ENCODE data around the gene P3H3. TPM values are rescaled to one million over a fixed set of nuclear protein-coding genes. Genes with fewer than 3 reads are reported as not detected.
"Not testable (repeated sequence)": the region's sequence is repeated elsewhere in the genome, so short reads cannot be mapped to it uniquely, and the experiment has no call there.

The P3H3 gene
- total RNA-seq, 1 donor from 2014 or later, result 87.9 TPM

DNA sequence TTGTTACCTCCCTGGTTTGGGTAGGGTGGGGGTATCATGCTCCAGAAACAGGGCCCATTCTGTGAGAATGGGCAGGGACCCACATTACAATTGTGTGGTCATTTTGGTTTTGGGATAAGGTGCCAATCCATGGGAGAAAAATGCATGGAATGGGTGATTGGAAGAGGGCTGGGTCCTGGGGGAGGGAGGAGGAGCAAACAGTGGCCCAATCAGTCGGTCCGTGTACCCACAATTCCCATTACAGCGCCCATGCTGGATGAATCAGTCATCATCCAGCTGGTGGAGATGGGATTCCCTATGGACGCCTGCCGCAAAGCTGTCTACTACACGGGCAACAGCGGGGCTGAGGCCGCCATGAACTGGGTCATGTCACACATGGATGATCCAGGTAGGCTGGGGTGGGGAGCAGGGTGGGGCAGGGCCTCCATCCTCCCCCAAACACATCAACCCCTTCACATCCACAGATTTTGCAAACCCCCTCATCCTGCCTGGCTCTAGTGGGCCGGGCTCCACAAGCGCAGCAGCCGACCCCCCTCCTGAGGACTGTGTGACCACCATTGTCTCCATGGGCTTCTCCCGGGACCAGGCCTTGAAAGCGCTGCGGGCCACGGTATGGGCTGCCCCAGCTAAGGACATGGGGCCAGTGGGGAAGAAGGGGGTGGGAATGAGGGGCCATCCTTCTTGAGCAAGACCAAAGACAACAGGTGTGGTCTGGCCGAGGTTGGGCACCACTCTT is 35.5 kb downstream of the P3H3 start:
- DNase-seq (ENCODE audit: extremely low read depth, low read depth, low spot score), result no peak

- DNase-seq (ENCODE audit: extremely low read depth, low read depth, low spot score), result not testable (repeated sequence)
Measured at GRCh38 chr12:6865307-6865706, 37.1 kb downstream of the P3H3 start.

- no peak for DNase-seq (ENCODE audit: extremely low read depth, low read depth, low spot score)
Measured at GRCh38 chr12:6866163-6866919, 38.1 kb downstream of the P3H3 start.

DNA sequence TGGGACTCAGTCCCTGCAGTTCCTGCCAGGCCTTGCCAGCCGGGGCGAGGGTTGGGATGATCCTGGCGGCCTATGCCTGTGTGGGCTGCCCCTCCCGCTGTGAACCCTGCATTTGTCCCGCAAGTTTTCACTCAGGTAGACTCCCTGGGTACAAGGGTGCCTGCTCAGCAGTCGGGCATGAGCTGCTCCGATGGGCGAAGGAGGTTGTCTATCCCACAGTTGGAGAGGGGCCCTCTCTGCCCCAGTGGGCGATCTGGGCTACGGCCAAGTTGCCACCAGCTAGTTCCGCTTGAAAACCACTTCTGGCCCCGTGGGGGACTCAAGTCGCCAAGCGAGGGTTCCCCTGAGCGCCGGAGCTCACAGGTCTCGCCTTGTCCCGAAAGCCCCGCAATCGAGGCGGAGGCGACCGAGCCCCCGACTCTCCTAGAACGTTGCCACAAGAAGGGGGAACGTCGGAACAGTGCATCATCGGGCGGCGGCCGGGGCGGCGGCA is 38.8 kb downstream of the P3H3 start:
- DNase-seq (ENCODE audit: extremely low read depth, low read depth, low spot score), result no peak

- no peak for DNase-seq (ENCODE audit: extremely low read depth, low read depth, low spot score)
Measured at GRCh38 chr12:6867413-6868210, 39.4 kb downstream of the P3H3 start, which contains the start of gene TPI1. Gene TPI1, plus strand, starts transcription at chr12:6867531. Its CDS starts 36 bp downstream, at chr12:6867567.

GRCh38 chr12:6868211-6869048 is 40.2 kb downstream of the P3H3 start:
- no peak for DNase-seq (ENCODE audit: extremely low read depth, low read depth, low spot score)

DNA sequence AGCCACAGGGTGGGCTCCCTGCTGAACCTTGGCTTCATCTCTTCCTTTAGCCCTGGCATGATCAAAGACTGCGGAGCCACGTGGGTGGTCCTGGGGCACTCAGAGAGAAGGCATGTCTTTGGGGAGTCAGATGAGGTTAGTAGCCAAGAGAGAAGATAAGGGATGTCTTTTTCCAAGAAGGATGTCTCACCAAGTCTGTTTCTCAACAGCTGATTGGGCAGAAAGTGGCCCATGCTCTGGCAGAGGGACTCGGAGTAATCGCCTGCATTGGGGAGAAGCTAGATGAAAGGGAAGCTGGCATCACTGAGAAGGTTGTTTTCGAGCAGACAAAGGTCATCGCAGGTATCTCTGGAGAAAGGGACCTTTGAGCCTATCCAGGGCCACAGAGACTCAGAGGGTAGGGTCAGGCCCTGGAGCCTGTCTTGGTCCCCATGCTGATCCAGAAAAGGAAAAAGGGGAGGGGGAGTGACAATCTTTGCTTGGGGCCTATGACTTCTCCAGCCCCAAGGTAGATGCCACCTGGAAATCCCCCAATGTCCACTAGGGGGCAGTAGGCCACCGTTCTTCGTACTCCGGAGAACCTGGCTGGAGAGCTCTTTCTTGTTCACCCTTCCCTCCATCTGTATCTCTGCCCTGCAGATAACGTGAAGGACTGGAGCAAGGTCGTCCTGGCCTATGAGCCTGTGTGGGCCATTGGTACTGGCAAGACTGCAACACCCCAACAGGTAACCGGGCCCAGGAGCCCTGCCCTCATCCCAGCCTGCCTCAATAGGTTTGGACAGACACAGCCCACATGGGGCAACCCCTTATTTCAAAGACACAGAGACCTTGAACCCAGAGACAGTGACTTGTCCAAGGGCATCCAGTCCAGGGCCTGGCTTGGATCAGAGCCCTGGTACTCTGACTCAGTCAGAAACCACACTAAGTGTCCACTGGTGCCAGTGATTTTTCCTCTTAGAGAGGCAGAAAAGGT is 41.1 kb downstream of the P3H3 start:
- no peak for DNase-seq (ENCODE audit: extremely low read depth, low read depth, low spot score)

DNA sequence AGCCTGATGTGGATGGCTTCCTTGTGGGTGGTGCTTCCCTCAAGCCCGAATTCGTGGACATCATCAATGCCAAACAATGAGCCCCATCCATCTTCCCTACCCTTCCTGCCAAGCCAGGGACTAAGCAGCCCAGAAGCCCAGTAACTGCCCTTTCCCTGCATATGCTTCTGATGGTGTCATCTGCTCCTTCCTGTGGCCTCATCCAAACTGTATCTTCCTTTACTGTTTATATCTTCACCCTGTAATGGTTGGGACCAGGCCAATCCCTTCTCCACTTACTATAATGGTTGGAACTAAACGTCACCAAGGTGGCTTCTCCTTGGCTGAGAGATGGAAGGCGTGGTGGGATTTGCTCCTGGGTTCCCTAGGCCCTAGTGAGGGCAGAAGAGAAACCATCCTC is 42.1 kb downstream of the P3H3 start:
- not testable (repeated sequence) for DNase-seq (ENCODE audit: extremely low read depth, low read depth, low spot score)

DNA sequence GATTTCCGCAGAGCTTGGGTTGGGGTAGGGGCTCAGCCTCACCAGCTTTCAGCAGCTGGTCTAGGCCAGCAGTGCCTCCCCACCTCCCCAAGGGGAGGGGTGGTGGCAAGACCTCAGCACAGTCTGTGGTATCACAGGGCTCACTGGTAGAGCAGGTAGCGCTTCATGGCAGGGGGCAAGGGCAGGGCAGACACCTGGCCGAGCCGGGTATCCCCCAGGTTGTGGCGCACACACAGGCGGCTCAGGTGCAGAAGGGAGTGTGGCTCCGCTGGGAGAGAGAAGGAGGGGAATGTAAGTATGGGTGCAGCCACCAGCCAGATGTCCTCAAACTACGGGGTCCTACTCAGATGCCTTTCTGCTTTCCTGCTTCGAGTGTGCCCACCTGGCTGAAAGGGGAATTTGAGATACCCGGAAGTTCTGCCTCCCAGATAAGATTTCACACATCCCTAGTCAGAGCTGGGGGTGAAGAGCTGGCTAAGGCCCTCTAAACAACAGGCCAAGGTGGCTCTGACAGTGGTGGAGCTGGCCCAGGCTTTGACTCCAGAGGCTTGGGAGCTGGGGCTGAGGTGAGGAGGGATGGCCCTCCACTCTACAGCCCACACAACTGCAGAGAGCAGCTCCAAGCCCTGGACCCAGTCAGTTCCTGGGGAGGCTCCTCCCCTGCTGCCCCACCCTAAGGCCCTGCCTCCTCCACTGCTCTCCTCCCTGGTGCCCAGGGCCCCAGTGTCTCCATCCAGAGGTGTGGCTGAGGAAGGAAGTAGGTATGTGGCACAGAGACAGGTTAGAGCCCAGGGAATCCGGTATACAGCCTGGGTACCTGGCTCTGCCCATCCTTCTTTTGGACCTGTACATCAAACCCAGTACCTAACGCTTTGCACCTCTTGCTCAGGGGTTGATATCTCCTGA is 43.1 kb downstream of the P3H3 start:
- no peak for DNase-seq (ENCODE audit: extremely low read depth, low read depth, low spot score)

DNA sequence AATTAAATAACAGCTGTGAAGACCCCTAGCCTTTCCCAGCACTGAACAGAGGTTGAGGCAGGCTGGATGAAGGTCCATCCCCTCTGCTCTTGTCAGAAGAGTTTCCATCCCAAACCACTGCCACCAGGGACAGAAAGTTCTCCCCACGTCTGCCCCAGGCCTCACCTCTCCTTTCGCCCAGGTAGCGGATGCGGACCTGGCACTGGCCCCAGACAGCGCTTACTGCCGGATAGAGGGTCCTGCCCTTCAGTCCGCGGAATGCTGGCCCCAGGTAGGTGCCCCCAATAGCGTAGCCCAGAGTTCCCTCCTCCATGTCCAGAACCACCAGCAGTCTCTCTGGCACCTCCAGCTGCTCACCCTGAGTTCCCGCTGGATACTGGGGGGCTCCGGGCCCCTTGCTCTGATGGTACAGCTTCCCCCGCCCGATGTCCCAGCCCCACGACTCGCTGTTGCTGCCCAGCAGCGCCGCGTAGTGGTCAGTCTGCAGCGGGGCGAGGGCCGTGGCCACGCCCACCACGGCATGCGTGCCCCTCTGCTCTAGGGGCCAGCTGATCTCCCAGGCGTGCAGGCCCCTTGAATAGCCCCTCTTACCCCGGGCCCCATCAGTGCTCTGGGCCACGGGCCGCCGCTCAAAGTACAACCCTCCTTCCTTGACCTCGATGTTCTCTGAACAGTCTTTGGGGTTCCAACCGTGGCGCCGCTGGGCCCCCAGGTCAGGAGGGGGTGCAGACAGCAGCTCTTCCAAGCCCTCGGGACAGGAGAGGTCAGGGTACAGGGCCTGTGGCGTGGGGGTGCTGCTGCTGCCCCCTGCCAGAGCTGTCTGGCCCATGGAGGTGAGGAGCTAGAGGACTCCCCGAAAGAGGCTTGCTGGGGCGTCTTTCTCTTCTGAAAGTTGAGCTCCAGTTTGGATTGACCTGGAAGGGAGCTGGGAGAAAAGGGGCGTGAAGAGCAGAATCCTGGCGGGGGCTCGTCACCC is 44.2 kb downstream of the P3H3 start:
- no peak for DNase-seq (ENCODE audit: extremely low read depth, low read depth, low spot score)

GRCh38 chr12:6873094-6874014 is 45.1 kb downstream of the P3H3 start, which contains the start of gene SPSB2:
Gene SPSB2, minus strand, starts transcription at chr12:6873303. Its CDS starts 402 bp downstream, at chr12:6872901.
- no peak for DNase-seq (ENCODE audit: extremely low read depth, low read depth, low spot score)

DNA sequence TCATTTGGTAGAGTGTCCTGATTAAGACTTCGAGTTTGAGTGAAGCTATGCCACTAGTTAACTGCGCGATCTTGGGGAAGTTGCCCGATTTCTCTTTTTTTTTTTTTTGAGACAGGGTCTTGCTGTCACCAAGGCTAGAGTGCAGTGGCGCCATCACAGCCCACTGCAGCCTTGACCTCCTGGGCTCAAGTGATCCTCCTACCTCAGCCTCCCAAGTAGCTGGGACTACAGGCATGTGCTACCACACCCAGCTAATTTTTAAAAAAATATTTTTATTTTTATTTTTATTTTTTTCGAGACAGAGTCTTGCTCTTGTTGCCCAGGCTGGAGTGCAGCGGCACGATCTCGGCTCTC is 45.8 kb downstream of the P3H3 start:
- DNase-seq (ENCODE audit: extremely low read depth, low read depth, low spot score), result not testable (repeated sequence)

DNA sequence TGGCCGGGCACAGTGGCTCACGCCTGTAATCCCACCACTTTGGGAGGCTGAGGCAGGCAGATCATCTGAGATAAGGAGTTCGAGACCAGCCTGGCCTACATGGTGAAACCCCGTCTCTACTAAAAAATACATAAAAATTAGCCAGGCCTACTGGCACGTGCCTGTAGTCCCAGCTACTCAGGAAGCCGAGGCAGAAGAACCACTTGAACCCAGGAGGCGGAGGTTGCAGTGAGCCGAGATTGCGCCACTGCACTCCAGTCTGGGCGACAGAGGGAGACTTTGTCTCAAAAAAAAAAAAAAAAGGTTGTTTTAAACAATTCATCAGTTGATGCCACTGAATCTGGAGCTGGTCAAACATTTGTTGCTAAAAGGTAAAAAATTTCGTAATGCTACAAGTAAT is 51.6 kb downstream of the P3H3 start:
- DNase-seq (ENCODE audit: extremely low read depth, low read depth, low spot score), result not testable (repeated sequence)

DNA sequence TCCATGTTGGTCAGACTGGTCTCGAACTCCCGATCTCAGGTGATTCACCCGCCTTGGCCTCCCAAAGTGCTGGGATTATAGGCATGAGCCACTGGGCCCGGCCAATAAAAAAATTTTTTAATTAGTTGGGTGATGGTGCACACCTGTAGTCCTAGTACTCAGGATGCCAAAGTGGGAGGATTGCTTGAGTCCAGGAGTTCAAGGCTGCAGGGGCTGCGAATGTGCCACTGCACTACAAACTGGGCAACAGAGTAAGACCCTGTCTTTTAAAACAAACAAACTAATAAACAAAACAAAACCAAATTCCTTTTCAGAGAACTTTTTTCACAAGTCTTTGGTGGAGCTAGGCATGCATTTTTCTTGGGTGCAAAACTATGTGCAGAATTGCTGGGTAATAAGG is 55.0 kb downstream of the P3H3 start:
- DNase-seq (ENCODE audit: extremely low read depth, low read depth, low spot score), result no peak

DNA sequence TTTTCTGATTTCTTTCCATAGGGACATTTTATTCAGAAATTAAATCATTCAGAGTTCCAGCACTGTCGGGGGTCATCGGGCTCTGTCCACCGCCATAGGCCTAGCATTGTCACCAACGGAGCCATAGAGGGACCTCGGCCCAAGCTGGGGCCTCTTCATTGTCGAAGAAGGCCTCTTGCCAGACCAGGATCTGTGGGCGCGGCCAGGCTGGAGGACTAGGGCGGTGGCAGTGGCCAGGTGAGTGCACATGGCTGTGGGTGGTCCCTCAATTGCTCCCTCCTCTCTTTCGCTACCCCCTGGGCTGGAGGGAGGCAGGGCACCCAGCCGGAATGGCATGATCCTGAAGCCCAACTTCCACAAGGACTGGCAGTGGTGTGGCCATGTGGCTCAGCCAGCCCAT is 55.5 kb downstream of the P3H3 start:
- DNase-seq (ENCODE audit: extremely low read depth, low read depth, low spot score), result no peak

- no peak for DNase-seq (ENCODE audit: extremely low read depth, low read depth, low spot score)
Measured at GRCh38 chr12:6884539-6884938, 56.3 kb downstream of the P3H3 start.

All from glomerular endothelial cell (primary cell).